ENCODE data around the gene MXRA7.
"Not testable (repeated sequence)": the region's sequence is repeated elsewhere in the genome, so short reads cannot be mapped to it uniquely, and the experiment has no call there.

The MXRA7 gene

GRCh38 chr17:76714822-76715495 is 4.2 kb upstream of the MXRA7 start:
- no peak for DNase-seq

GRCh38 chr17:76714336-76714735 is 3.6 kb upstream of the MXRA7 start:
- no peak for DNase-seq

- no peak for DNase-seq
Measured at GRCh38 chr17:76713765-76714164, 3.0 kb upstream of the MXRA7 start.

GRCh38 chr17:76712321-76712720 is 1.6 kb upstream of the MXRA7 start:
- not testable (repeated sequence) for DNase-seq

GRCh38 chr17:76709951-76710862 is 558 bp downstream of the MXRA7 start:
- not testable (repeated sequence) for DNase-seq

- no peak for DNase-seq
Measured at GRCh38 chr17:76709077-76709950, 1.5 kb downstream of the MXRA7 start.

- DNase-seq = no peak
Measured at GRCh38 chr17:76707985-76708807, 2.6 kb downstream of the MXRA7 start.

- no peak for DNase-seq
Measured at GRCh38 chr17:76706817-76707216, 3.9 kb downstream of the MXRA7 start.

GRCh38 chr17:76704805-76705204 is 6.0 kb downstream of the MXRA7 start:
- DNase-seq = no peak

GRCh38 chr17:76702941-76703637 is 7.7 kb downstream of the MXRA7 start:
- no peak for DNase-seq

- no peak for DNase-seq
Measured at GRCh38 chr17:76702076-76702475, 8.7 kb downstream of the MXRA7 start.

GRCh38 chr17:76701471-76701967 is 9.2 kb downstream of the MXRA7 start:
- no peak for DNase-seq

- DNase-seq = no peak
Measured at GRCh38 chr17:76700617-76701470, 9.9 kb downstream of the MXRA7 start.

GRCh38 chr17:76700270-76700616 is 10.5 kb downstream of the MXRA7 start:
- no peak for DNase-seq

- not testable (repeated sequence) for DNase-seq
Measured at GRCh38 chr17:76698466-76698977, 12.2 kb downstream of the MXRA7 start.

- DNase-seq = no peak
Measured at GRCh38 chr17:76697702-76698465, 12.9 kb downstream of the MXRA7 start.

- no peak for DNase-seq
Measured at GRCh38 chr17:76696763-76697701, 13.7 kb downstream of the MXRA7 start.
